ENCODE data around the gene ATRIP.
A peak's percentile ranks its signal among the peaks of the same experiment; 100 is the strongest.

ATRIP gene

GRCh38 chr3:48502121-48502520, 55.6 kb downstream of the ATRIP start:
- Histone ChIP-seq H3K27ac (peak overlapping the region; percentile 78 to 97), H3K4me3 (no peak overlapping the region)
- TF ChIP-seq CTCF (IDR thresholded peaks at IDR 0.05) = no peak
- DNase-seq (ENCODE audit: low spot score) = no peak

GRCh38 chr3:48502728-48503168, 56.2 kb downstream of the ATRIP start:
- Histone ChIP-seq H3K4me3 (peak overlapping the region; percentile 83), H3K27ac (peak overlapping the region; percentile 78 to 97)
- DNase-seq (ENCODE audit: low spot score) = no peak
- TF ChIP-seq CTCF (IDR thresholded peaks at IDR 0.05) = no peak

GRCh38 chr3:48503401-48504050, 57.0 kb downstream of the ATRIP start:
- TF ChIP-seq CTCF (IDR thresholded peaks at IDR 0.05) = no peak
- DNase-seq (ENCODE audit: low spot score) = no peak
- H3K27ac ChIP-seq = peak overlapping the region; percentile 78 to 97
- H3K4me3 ChIP-seq = peak overlapping the region; percentile 83

GRCh38 chr3:48504051-48504946, 57.8 kb downstream of the ATRIP start, which contains the start of gene SHISA5:
Gene SHISA5 (minus strand): TSS chr3:48504174. CDS start chr3:48504094, 80 bp downstream.
- DNase-seq (ENCODE audit: low spot score) = peak; percentile 88
- no peak for TF ChIP-seq CTCF (IDR thresholded peaks at IDR 0.05)
- Histone ChIP-seq H3K4me3 (peak within 1 kb of the TSS; percentile 83), H3K27ac (peak within 1 kb of the TSS; percentile 78 to 97)

GRCh38 chr3:48505146-48505545, 58.6 kb downstream of the ATRIP start:
- no peak for DNase-seq (ENCODE audit: low spot score)
- H3K4me3 ChIP-seq = peak overlapping the region; percentile 83
- H3K27ac ChIP-seq = peak overlapping the region; percentile 78 to 97
- TF ChIP-seq CTCF (IDR thresholded peaks at IDR 0.05) = no peak

GRCh38 chr3:48505968-48506504, 59.5 kb downstream of the ATRIP start:
- H3K27ac ChIP-seq = no peak overlapping the region
- DNase-seq (ENCODE audit: low spot score) = no peak
- no peak for TF ChIP-seq CTCF (IDR thresholded peaks at IDR 0.05)
- no peak overlapping the region for H3K4me3 ChIP-seq
